Psoas muscle (tissue), 8 donors: ENCODE measurements around the gene CCDC39. TPM values are rescaled to one million over a fixed set of nuclear protein-coding genes. Genes with fewer than 3 reads are reported as not detected.

Experiments
- ATAC-seq, 4 donors: fragments of 200-7000 bp; cut with Tn5 transposase; one replicate each; pipeline ENCODE4 v1.9.1; 2020; ENCODE audit warnings: moderate library complexity in 3 of 4, mild to moderate bottlenecking in 2 of 4
- DNase-seq, 2 donors: peaks; one replicate each; pipeline ENCODE4 v3.0.0-alpha.2; 2020
- H3K27ac ChIP-seq: fragments of 200-600 bp; one replicate; pipeline ENCODE4 v1.8.0; 2022
- H3K27me3 ChIP-seq, 3 donors: fragments of 200-600 bp in 1 of 3; one replicate each; pipeline versions ENCODE4 v1.6.1 to v1.8.0; 2013 to 2022; ENCODE audit warnings: low read length in 2 of 3, mild to moderate bottlenecking in 2 of 3, moderate library complexity in 1 of 3; ENCODE audit not compliant: insufficient read depth in 3 of 3
- H3K36me3 ChIP-seq, 2 donors: fragments of 200-600 bp in 1 of 2; one replicate each; pipeline versions ENCODE4 v1.6.1 to v1.8.0; 2013 to 2022; ENCODE audit warnings: low read depth in 1 of 2, mild to moderate bottlenecking in 1 of 2, moderate library complexity in 1 of 2; ENCODE audit not compliant: insufficient read depth in 1 of 2
- H3K4me1 ChIP-seq: fragments of 200-600 bp; one replicate; pipeline ENCODE4 v1.8.0; 2022
- H3K4me3 ChIP-seq: fragments of 200-600 bp; one replicate; pipeline ENCODE4 v1.8.0; 2022; ENCODE audit warnings: mild to moderate bottlenecking
- H3K9me3 ChIP-seq: fragments of 200-600 bp; one replicate; pipeline ENCODE4 v1.8.0; 2022
- WGBS, 3 donors: extraction: QIAGEN DNeasy Blood & Tissue Kit; methylation state at CpG; one replicate each; pipeline versions ENCODE4 v1.1.6 to v1.1.7; 2013; 5-methylcytosine and 5-hydroxymethylcytosine counted together
- intact Hi-C, 2 donors: fragments of 100-400 bp; cut with DNase I; formaldehyde crosslinking; loops; one replicate each; pipeline versions ENCODE4 v1.11.0 to v1.14.2; 2022
- polyA plus RNA-seq, 3 donors: library from polyadenylated mRNA; stranded (reverse); fragments of 200-250 nt; gene quantifications; one replicate each; pipeline ENCODE4 v1.2.3, GENCODE V29; 2013
- total RNA-seq, 4 donors: library from RNA; stranded (reverse); fragmentation: NEBNext Ultra II Directional in 2 of 4; extraction: Animal tissue kit (Norgen Biotek cat#: 25700) in 2 of 4; gene quantifications; one replicate each; pipeline versions ENCODE4 v1.2.1 to v1.2.4, GENCODE V29; 2021 to 2023
- TF ChIP-seq, protein P1 (sequence below): fragments of 200-600 bp; IDR thresholded peaks from one replicate; pipeline ENCODE4 v1.8.0; 2022; ENCODE audit warnings: antibody characterized with exemption
- donor health status: healthy with polysubstance abuse.
- donor health status: DM: no; HTN: no; CAD: no; lungs with moderate emphysema.
- donor health status: Bipolar disorder and iron deficiency.
- donor health status: healthy.
- donor health status: DM: yes; HTN: yes; CAD: no.
- donor health status: DM: no; HTN: no; CAD: no.
- donor health status: DM: no; HTN: no; CAD: no.
- donor health status: DM: yes; HTN: yes; CAD: no.

CCDC39 gene
- total and polyA plus RNA-seq, 7 donors, result 0.03 to 0.86 (median 0.74) TPM; not detected in 1

DNA sequence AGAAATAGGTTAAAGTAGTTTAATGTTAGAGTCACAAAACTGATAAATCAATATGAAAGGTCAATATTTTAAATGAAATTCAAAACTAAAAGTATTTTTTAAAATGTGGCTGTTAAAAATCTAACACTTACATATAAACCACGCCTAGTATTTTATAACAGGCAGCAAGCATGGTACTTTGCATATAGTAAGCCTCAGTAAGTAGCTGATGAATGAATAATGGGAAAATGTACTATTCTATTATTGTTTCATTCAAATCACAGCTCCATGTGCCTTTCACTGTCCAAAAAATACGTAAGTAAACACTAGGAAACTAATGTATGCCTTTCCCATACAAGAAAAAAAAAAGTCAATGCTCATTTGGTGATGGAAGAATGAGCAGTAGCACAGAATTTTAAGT is 17.8 kb downstream of the CCDC39 start:
- Histone ChIP-seq H3K4me3 (no peak overlapping the region), H3K27me3 (no peaks in the 10 kb centered on the region), H3K36me3 (no peaks in the 10 kb centered on the region), H3K4me1 (no peaks in the 10 kb centered on the region), H3K27ac (no peak overlapping the region), H3K9me3 (no peaks in the 10 kb centered on the region)
- intact Hi-C loops, result no loop called here
- DNase-seq (no peak), ATAC-seq (no peak)
- TF ChIP-seq, protein P1, sequence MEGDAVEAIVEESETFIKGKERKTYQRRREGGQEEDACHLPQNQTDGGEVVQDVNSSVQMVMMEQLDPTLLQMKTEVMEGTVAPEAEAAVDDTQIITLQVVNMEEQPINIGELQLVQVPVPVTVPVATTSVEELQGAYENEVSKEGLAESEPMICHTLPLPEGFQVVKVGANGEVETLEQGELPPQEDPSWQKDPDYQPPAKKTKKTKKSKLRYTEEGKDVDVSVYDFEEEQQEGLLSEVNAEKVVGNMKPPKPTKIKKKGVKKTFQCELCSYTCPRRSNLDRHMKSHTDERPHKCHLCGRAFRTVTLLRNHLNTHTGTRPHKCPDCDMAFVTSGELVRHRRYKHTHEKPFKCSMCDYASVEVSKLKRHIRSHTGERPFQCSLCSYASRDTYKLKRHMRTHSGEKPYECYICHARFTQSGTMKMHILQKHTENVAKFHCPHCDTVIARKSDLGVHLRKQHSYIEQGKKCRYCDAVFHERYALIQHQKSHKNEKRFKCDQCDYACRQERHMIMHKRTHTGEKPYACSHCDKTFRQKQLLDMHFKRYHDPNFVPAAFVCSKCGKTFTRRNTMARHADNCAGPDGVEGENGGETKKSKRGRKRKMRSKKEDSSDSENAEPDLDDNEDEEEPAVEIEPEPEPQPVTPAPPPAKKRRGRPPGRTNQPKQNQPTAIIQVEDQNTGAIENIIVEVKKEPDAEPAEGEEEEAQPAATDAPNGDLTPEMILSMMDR, result no peak
- 68 to 78% (median 73%) methylated on average over 2 of the region's 2 CpGs for whole genome bisulfite sequencing, 3 donors

DNA sequence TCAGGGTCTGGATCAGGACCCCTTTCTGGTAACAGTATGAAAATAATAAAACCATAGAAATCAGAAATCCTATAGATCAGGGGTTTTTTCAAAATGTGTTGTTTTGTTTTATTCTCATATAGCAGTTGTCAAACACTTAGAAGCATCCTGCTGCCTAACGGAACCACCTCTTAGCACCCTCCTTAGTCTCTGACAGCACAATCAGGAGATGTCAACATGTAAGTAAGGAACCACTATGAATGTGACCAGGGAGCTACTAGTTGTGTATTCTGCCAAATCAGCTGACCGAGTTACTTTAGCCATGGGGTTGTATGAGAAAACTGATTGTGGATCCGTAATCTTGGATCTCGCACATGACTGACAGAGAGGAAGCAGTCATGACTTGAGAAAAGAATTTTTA is 22.2 kb downstream of the CCDC39 start:
- no peaks in the 10 kb centered on the region for H3K4me1 ChIP-seq
- no peak overlapping the region for H3K4me3 ChIP-seq
- 77 to 84% (median 83%) methylated on average over 4 of the region's 4 CpGs for WGBS, 3 donors
- H3K9me3 ChIP-seq, result no peaks in the 10 kb centered on the region
- H3K36me3 ChIP-seq, result no peaks in the 10 kb centered on the region
- no peak for DNase-seq
- no peak overlapping the region for H3K27ac ChIP-seq
- H3K27me3 ChIP-seq, result no peaks in the 10 kb centered on the region
- TF ChIP-seq, protein P1, result no peak
- ATAC-seq, result no peak
- intact Hi-C loops, result no loop called here

DNA sequence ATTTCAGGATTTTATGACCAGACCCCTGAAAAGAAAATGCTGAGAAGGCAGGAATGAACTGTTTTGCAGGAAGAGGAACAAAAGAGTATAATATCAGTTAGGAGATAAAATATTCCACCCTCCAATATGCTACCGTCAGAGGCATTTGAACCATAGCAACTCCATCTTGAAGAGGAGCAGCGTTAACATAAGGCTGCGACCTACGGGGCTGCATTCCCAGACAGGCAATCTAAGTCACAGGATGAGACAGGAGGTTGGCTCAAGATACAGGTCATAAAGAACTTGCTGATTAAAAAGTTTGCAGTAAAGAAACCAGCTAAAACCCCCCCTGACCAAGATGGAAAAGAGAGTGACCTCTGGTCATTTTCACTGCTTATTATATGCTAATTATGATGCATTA is 22.9 kb downstream of the CCDC39 start:
- no peaks in the 10 kb centered on the region for H3K27me3 ChIP-seq
- intact Hi-C loops, result no loop called here
- no peaks in the 10 kb centered on the region for H3K36me3 ChIP-seq
- ATAC-seq (no peak), DNase-seq (no peak)
- H3K4me3 ChIP-seq, result no peak overlapping the region
- no peak overlapping the region for H3K27ac ChIP-seq
- 56 to 65% (median 57%) methylated on average over 4 of the region's 4 CpGs for WGBS, 3 donors
- H3K9me3 ChIP-seq, result no peaks in the 10 kb centered on the region
- H3K4me1 ChIP-seq, result no peaks in the 10 kb centered on the region
- TF ChIP-seq, protein P1, result no peak

DNA sequence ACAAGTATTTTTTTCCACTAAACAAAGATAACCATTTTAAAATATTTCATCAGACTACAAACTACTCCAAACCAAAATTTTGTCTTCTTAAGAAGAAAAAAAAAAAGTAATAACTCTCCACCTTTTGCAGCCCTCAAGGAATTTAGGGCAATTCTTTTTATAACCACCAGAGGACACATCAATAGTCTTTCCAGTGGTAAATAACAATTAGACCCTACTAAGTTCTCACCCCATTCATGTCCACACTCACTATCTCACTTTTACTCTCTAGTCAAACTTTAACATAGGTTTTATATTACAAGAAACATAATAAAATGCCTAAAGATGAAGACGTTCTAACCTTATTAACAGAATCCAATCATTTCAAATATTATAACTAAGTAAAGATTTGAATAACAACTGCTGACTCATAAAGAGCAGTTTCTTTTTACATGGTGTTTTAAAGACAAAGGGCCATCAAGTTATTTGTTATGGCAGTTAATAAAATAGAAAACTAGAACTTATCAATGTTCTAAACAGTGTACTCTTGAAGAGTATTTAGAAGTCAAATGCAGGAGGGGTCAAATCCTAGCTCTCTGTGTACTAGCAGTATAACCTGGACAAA is 33.0 kb downstream of the CCDC39 start:
- TF ChIP-seq, protein P1, result no peak
- no peak for ATAC-seq

DNA sequence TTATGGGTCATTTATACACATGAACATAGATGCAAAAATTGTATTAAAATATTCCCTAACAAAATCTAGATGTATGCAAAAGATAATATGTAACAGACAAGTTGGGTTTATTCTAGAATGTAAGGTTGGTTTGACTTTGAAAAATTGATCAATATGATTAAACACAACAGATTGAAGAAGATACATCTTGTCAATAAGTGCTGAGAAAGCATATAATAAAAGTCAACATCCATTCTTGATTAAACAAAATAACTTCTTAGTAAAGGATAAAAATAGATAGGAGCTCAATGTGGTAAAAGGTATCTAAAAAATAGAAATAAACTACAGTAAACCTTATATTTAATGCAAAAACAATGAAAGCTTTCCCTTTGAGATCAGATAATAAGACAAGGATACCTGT is 38.3 kb downstream of the CCDC39 start:
- TF ChIP-seq, protein P1, result no peak
- Histone ChIP-seq H3K36me3 (no peaks in the 10 kb centered on the region), H3K27me3 (no peaks in the 10 kb centered on the region), H3K27ac (no peak overlapping the region), H3K4me3 (no peak overlapping the region), H3K9me3 (peaks cover 4% of the 10 kb centered on the region), H3K4me1 (no peaks in the 10 kb centered on the region)
- intact Hi-C loops, result no loop called here
- no peak for ATAC-seq
- no peak for DNase-seq

More for the DNA sequence above, 33.0 kb downstream of the CCDC39 start:
- Histone ChIP-seq H3K36me3 (no peaks in the 10 kb centered on the region), H3K27ac (no peak overlapping the region), H3K9me3 (no peaks in the 10 kb centered on the region), H3K4me1 (no peaks in the 10 kb centered on the region), H3K4me3 (no peak overlapping the region), H3K27me3 (peaks cover 0 to 2% (median 0%) of the 10 kb centered on the region in 3 donors)
- DNase-seq, result no peak
- WGBS, 3 donors, result 34 to 41% (median 34%) methylated on average over 1 of the region's 1 CpG
- intact Hi-C loops, result no loop called here
